SK-N-MC (cell line): Measurements from ENCODE around the gene GCK.

ENCODE experiments used
- DNase-seq: peaks from one replicate; pipeline ENCODE4 v3.0.0-alpha.2; 2011; ENCODE audit warnings: low read depth, low spot score
- H3K27ac ChIP-seq: fragments of 200-600 bp; sonication (generic); 2 replicates; pipeline ENCODE4 v1.5.1; 2016; ENCODE audit warnings: mixed run types
- H3K36me3 ChIP-seq: fragments of 200-600 bp; sonication (generic); 2 replicates; pipeline ENCODE4 v1.6.1; 2017; ENCODE audit warnings: antibody characterized with exemption, low read length, mixed read lengths; ENCODE audit not compliant: insufficient read depth
- H3K4me3 ChIP-seq: fragments of 200-600 bp; sonication (generic); 2 replicates; pipeline ENCODE4 v1.5.1; 2016
- H3K9ac ChIP-seq: fragments of 200-600 bp; sonication (generic); 2 replicates; pipeline ENCODE4 v1.8.0; 2017; ENCODE audit warnings: mixed run types, mixed read lengths; ENCODE audit not compliant: insufficient read length
- H3K9me3 ChIP-seq: fragments of 200-600 bp; sonication (generic); 2 replicates; pipeline ENCODE4 v1.6.1; 2017; ENCODE audit warnings: low read depth, mild to moderate bottlenecking, antibody characterized with exemption, low read length, moderate library complexity, mixed read lengths
- EZH2 ChIP-seq: fragments of 200-600 bp; sonication (generic); IDR thresholded peaks from one replicate; pipeline ENCODE4 v1.6.1; 2017; ENCODE audit warnings: antibody characterized with exemption
- FOXP2 ChIP-seq: optimal IDR thresholded peaks from 2 replicates; pipeline ENCODE3; 2011; ENCODE audit warnings: mild to moderate bottlenecking, moderate library complexity; ENCODE audit not compliant: insufficient read depth; ENCODE audit errors: extremely low read length, control extremely low read depth
- POLR2AphosphoS5 ChIP-seq: IDR thresholded peaks from 2 replicates; pipeline ENCODE4 v1.6.1; 2012; ENCODE audit warnings: mild to moderate bottlenecking, low read depth, low read length, borderline replicate concordance

The GCK gene

GRCh38 chr7:44123190-44124003, 65.8 kb downstream of the GCK start, which contains the start of gene POLD2:
TSS of gene POLD2 (minus strand) at chr7:44123548. CDS start at chr7:44122053, 1,495 bp downstream.
- TF ChIP-seq EZH2: no peak
- no peak for TF ChIP-seq FOXP2
- peak; percentile 77 for TF ChIP-seq POLR2AphosphoS5
- DNase-seq: peak; percentile 40
- Histone ChIP-seq H3K4me3 (peak within 1 kb of the TSS; percentile 94), H3K36me3 (peaks cover 34% of the 10 kb centered on the region), H3K27ac (peak within 1 kb of the TSS; percentile 45; the same call in 1 of the 2 replicates), H3K9ac (peak within 1 kb of the TSS; percentile 90), H3K9me3 (no peaks in the 10 kb centered on the region)

- peak overlapping the region; percentile 45; the same call in 1 of the 2 replicates for H3K27ac ChIP-seq
- no peak for DNase-seq
- TF ChIP-seq EZH2 (no peak), POLR2AphosphoS5 (no peak; the same call in 1 of the 2 replicates), FOXP2 (no peak)
- peak overlapping the region; percentile 94 for H3K4me3 ChIP-seq
- H3K9me3 ChIP-seq: no peaks in the 10 kb centered on the region
- peaks cover 42% of the 10 kb centered on the region for H3K36me3 ChIP-seq
- H3K9ac ChIP-seq: peak overlapping the region; percentile 90
Measured at GRCh38 chr7:44122529-44122928, 66.7 kb downstream of the GCK start.

DNA sequence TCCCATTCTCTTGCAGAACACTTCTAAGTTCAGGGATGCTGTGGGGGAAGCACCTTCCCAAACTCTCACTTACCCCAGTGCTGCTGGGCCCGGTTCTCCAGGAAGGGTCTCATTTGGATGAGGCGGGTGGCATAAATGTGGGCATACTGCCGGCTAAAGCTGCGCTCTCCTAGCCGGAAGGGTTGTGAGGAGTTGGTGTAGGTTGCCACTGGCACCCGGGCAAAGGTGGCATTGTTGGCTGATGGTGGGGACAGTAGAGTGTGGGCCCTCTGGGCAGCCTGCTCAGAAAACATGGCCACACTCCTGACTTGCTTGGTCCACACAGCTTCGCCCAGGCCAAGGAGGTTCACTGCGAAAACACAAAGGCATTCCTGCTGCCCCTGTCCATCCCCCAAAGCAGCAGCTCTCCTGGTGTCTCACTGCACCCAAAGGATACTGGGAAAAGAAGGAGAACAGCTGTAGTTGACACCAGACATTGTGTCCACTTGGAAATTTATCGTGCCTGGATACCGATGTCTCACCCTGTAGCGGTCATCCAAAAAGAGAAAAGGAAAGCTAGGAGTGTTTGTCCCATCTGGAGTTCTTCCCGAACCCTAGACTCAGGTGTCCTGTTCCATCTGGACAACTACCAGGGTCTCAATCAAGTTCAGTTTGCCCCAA, 67.3 kb downstream of the GCK start:
- peaks cover 49% of the 10 kb centered on the region for H3K36me3 ChIP-seq
- H3K4me3 ChIP-seq: peak overlapping the region; percentile 94
- no peaks in the 10 kb centered on the region for H3K9me3 ChIP-seq
- no peak overlapping the region for H3K27ac ChIP-seq
- no peak for DNase-seq
- TF ChIP-seq POLR2AphosphoS5: no peak
- no peak for TF ChIP-seq EZH2
- no peak for TF ChIP-seq FOXP2
- peak overlapping the region; percentile 90 for H3K9ac ChIP-seq

DNA sequence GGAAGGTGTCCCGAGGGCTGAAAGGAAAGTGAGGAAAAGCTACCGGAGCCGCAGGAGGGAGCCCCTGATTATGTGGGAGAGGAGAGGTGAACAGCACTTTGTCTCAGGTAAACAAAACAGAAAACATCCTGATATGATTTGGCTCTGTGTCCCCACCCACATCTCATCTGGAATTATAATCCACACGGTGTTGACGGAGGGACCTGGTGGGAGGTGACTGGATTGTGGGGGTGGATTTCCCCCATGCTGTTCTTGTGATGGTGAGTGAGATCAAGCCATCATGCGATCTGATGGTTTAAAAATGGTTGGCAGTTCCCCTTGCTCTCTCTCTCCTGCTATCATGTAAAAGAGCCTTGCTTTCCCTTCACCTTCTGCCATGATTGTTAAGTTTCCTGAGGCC, 68.8 kb downstream of the GCK start:
- Histone ChIP-seq H3K9me3 (no peaks in the 10 kb centered on the region), H3K4me3 (no peak overlapping the region), H3K36me3 (peaks cover 54% of the 10 kb centered on the region), H3K9ac (no peak overlapping the region), H3K27ac (no peak overlapping the region)
- TF ChIP-seq EZH2 (no peak), FOXP2 (no peak), POLR2AphosphoS5 (no peak)
- DNase-seq: no peak

GRCh38 chr7:44119829-44120380, 69.3 kb downstream of the GCK start:
- Histone ChIP-seq H3K9me3 (no peaks in the 10 kb centered on the region), H3K4me3 (no peak overlapping the region), H3K27ac (no peak overlapping the region), H3K9ac (no peak overlapping the region), H3K36me3 (peaks cover 59% of the 10 kb centered on the region)
- no peak for DNase-seq
- TF ChIP-seq FOXP2 (no peak), EZH2 (no peak), POLR2AphosphoS5 (no peak)

GRCh38 chr7:44117801-44118429, 71.3 kb downstream of the GCK start:
- H3K9ac ChIP-seq: no peak overlapping the region

GRCh38 chr7:44116789-44117666, 72.2 kb downstream of the GCK start:
- Histone ChIP-seq H3K9me3 (no peaks in the 10 kb centered on the region), H3K36me3 (peaks cover 73% of the 10 kb centered on the region), H3K9ac (no peak overlapping the region), H3K27ac (no peak overlapping the region), H3K4me3 (no peak overlapping the region)
- TF ChIP-seq EZH2: no peak
- TF ChIP-seq POLR2AphosphoS5: no peak
- no peak for DNase-seq

More at GRCh38 chr7:44117801-44118429, 71.3 kb downstream of the GCK start:
- H3K36me3 ChIP-seq: peaks cover 69% of the 10 kb centered on the region
- no peak overlapping the region for H3K4me3 ChIP-seq
- no peaks in the 10 kb centered on the region for H3K9me3 ChIP-seq
- no peak overlapping the region for H3K27ac ChIP-seq
- TF ChIP-seq POLR2AphosphoS5 (no peak; the same call in 1 of the 2 replicates), EZH2 (no peak), FOXP2 (no peak)
- DNase-seq: no peak
